Measurements from ENCODE around the gene RAP1GAP.

GRCh38 chr1:21559788-21560567 is 109.2 kb downstream of the RAP1GAP start:
- TF ChIP-seq EZH2 (IDR thresholded peaks at IDR 0.05; ENCODE audit: insufficient read depth, poor library complexity, severe bottlenecking) (no peak), EZH2phosphoT487 (IDR thresholded peaks at IDR 0.05; ENCODE audit: insufficient read depth, low read depth) (no peak)
